ENCODE measurements around the gene ECM2.

The ECM2 gene

GRCh38 chr9:92527832-92528521 is 7.8 kb downstream of the ECM2 start:
- DNase-seq (ENCODE audit: low read depth in 3 of 3) = no peak

GRCh38 chr9:92527291-92527828 is 8.4 kb downstream of the ECM2 start:
- no peak for DNase-seq (ENCODE audit: low read depth in 3 of 3)

DNA sequence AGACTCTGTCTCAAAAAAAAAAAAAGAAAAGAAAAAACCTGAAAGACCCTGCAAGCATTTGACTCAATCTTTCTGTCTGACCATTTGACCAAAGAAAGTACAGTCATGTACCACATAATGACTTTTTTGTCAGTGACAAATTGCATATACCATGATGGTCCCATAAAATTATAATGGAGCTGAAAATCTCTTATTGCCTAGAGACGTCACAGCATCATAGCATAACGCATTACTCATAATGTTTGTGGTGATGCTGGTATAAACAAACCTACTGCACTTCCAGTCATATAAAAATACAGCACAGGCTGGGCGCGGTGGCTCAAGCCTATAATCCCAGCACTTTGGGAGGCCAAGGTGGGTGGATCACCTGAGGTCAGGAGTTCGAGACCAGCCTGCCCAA is 10.5 kb downstream of the ECM2 start:
- no peak for DNase-seq (ENCODE audit: low read depth in 3 of 3)

DNA sequence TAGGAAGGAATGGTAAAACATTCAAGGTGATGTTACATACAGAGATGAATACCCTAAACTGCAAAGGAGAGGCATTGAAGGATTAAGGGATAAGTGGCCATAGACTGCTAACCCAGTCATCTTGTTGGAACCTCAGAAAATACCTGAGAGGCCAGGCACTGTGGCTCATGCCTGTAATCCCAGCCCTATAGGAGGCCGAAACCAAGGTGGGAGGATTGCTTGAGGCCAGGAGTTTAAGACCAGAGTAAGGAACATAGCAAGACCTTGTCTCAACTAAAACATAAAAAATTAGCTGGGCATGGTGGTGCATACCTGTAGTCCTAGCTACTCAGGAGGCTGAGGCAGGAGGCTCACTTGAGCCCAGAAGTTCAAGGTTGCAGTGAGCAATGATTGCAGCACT is 10.9 kb downstream of the ECM2 start:
- no peak for DNase-seq (ENCODE audit: low read depth in 3 of 3)

DNA sequence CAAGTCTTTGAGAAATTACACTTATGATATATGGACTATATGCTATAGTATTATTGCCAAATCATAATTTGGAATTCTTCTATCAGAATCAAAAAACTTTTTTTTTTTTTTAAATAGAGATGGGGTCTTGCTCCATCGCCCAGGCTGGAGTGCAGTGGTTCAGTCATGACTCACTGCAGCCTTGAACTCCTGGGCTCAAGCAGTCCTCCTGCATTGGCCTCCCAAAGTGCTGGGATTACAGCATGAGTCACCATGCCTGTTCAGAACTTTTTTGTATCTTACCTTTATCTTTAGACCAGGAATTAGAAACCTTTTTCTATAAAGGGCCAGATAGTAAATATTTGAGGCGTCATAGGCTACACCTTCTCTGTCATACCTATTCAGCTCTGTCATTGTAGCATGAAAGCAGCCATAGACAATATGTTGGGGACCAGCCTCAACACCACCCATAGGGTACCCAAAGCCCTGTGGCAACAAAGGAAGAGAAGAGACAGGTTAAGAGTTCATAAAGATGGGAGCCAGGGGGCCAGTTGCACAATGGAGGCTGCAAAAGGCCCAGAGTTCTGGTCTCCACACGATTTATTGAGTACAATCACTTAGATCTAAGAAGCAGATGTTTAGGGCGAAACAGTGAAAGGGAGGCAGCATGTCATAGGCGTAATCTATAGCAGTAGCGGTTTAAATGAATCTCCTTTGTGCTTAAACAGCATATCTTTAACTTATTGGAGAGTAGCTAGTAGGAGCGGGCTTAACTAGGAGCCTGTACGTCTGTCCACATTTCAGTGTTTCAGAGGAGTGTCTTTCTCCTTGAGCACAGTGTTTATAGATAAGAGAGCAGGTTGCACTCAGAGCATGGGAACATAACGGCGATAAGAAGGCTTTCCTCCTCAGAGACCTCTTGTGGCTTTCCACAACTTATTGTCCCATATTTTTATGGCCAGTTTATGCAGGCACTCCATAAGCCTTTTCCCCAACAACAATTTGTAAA is 12.5 kb downstream of the ECM2 start:
- DNase-seq (ENCODE audit: low read depth in 3 of 3) = no peak

- DNase-seq (ENCODE audit: low read depth in 3 of 3) = no peak
These were observed 15.0 kb downstream of the ECM2 start for GRCh38 chr9:92520837-92521236.

- no peak for DNase-seq (ENCODE audit: low read depth in 3 of 3)
These were observed 17.6 kb downstream of the ECM2 start for GRCh38 chr9:92518199-92518598.

GRCh38 chr9:92517046-92517445 is 18.7 kb downstream of the ECM2 start:
- DNase-seq (ENCODE audit: low read depth in 3 of 3) = no peak

DNA sequence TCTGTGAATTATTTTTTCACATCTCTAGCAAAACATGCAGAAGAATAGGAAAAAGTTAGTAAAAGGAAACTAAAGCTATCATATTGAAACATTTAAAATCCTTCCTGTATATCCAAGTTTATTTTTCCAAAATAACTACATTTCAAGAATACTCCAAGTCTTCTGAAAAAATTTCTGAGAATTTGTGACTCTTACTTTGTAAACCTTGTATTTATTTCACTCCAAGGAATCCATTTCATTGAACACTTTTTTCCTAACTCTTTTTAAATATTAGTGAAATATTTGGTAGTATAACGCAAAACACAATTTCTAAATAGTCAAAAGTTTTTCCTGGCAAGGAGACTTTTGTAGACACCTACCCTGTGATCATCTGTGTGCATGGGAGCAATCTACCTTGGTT is 19.3 kb downstream of the ECM2 start:
- no peak for DNase-seq (ENCODE audit: low read depth in 3 of 3)

GRCh38 chr9:92514635-92515034 is 21.2 kb downstream of the ECM2 start:
- DNase-seq (ENCODE audit: low read depth in 3 of 3) = no peak

DNA sequence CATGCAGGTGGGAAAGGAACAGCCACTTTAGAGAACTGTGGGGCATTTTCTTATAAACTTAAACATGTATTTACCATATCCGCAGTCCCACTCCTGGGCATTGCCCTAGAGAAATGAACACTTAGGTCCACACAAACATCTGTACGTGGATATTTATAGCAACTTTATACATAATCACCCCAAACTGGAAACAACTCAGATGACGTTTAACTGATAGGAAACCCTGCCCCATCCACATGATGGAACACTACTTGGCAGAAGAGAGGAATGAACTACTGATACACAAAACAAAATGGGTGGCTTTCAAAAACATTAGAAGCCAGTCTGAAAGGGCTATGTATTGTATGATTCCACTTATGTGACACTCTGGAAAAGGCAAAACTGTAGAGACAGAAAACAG is 22.4 kb downstream of the ECM2 start:
- DNase-seq (ENCODE audit: low read depth in 3 of 3) = no peak

GRCh38 chr9:92512622-92513021 is 23.2 kb downstream of the ECM2 start:
- no peak for DNase-seq (ENCODE audit: low read depth in 3 of 3)

DNA sequence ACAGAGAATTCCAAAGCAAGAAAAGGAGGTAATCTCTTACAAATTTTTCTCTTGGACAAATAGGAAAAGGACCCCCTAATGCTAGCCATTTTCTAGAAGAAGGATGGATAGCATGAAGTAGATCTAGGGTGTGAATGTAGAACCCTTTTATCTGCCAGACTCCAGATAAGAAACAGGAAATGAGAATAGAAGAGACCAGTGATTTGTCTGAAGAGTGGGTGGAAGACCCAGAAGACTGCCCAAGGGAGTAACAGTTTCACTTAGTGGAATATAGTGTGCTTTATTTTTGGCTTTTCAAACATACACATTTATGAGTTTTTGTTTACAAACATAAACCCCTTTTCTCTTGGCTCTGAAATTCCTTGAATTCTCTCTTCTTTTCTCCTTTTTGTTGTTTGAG is 25.0 kb downstream of the ECM2 start:
- no peak for DNase-seq (ENCODE audit: low read depth in 3 of 3)

- no peak for DNase-seq (ENCODE audit: low read depth in 3 of 3)
These were observed 26.7 kb downstream of the ECM2 start for GRCh38 chr9:92509050-92509449.

DNA sequence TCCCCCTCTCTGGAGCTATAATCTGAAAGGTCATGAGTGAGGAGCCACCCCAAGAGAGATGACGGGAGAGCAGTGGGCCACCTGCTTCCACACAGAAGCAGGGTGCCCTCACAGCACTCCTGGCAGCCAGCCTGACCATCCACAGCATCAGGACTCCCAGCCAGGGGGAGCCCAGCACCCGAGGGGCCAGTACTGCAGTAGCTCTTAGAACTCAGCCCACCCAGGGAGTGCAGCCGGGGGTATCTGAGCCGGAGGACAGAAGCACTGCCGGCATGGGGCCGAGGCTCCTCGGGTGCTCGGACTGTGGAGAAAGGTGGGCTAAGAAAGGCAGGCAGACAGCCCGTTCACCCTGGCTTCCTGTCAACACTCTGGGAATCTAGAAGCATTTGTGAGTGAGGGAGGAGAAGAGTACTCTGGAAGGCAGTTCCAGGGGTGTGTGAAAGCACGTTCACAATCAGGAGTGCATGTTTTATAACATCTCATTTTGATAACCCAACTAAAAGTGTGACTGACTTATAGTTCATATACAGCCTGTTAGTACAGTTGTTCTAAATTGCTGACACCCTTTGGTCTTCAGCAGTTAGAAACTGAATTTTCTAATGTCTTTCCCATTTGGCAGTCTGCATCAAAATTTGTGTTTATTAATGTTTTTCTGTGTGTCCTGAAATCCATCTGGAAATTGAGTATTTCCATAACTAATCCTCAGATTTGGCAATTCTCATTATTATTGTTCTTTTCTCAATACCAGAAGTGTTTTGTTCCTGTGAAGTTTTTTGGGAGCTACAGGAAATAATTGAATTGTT is 27.6 kb downstream of the ECM2 start:
- no peak for DNase-seq (ENCODE audit: low read depth in 3 of 3)

- DNase-seq (ENCODE audit: low read depth in 3 of 3) = no peak
These were observed 28.3 kb downstream of the ECM2 start for GRCh38 chr9:92507496-92507895.

- DNase-seq (ENCODE audit: low read depth in 3 of 3) = no peak
These were observed 28.8 kb downstream of the ECM2 start for GRCh38 chr9:92507005-92507404.

- DNase-seq (ENCODE audit: low read depth in 3 of 3) = no peak
These were observed 29.5 kb downstream of the ECM2 start for GRCh38 chr9:92506184-92506857.

- DNase-seq (ENCODE audit: low read depth in 3 of 3) = no peak
These were observed 30.9 kb downstream of the ECM2 start for GRCh38 chr9:92504881-92505280.

DNA sequence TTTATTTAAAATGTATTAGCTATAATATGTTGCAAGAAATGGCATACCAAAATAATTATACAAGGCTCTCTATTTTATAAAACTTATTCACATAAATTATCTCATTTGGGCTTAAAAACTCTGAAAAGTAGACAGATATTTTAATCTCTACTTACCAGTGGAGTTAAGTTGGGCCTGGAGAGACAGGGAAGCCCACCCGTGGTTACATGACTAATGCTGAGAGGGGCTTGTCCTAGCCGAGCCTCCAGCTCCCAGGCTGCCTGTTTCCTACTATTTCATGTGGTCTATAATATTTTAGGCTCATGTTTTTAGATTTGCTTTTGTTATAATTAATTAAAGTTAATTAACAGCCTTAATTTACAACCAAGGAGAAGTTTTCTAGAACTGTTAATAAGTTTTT is 32.6 kb downstream of the ECM2 start:
- no peak for DNase-seq (ENCODE audit: low read depth in 3 of 3)

- no peak for DNase-seq (ENCODE audit: low read depth in 3 of 3)
These were observed 34.0 kb downstream of the ECM2 start for GRCh38 chr9:92501671-92502393.
